Hepatocyte (in vitro differentiated cells): ENCODE data around the gene DNAH7. TPM values are rescaled to one million over a fixed set of nuclear protein-coding genes. Genes with fewer than 3 reads are reported as not detected.

Source experiments
- DNase-seq: peaks from one replicate; pipeline ENCODE4 v3.0.0-alpha.2; 2016; ENCODE audit warnings: low spot score
- H2AFZ ChIP-seq: fragments of 200-600 bp; sonication (generic); 2 replicates; pipeline ENCODE4 v1.6.0; 2016; ENCODE audit warnings: antibody characterized with exemption, mild to moderate bottlenecking
- H3K27ac ChIP-seq: fragments of 200-600 bp; sonication (generic); 2 replicates; pipeline ENCODE4 v1.5.1; 2016; ENCODE audit warnings: mild to moderate bottlenecking
- H3K27me3 ChIP-seq: fragments of 200-600 bp; sonication (generic); 2 replicates; pipeline ENCODE4 v1.6.1; 2016
- H3K36me3 ChIP-seq: fragments of 200-600 bp; sonication (generic); replicated peaks from 2 replicates; pipeline ENCODE4 v1.5.1; 2016; ENCODE audit warnings: low read depth; ENCODE audit not compliant: insufficient read depth
- H3K4me1 ChIP-seq: fragments of 200-600 bp; sonication (generic); 2 replicates; pipeline ENCODE4 v1.5.1; 2016; ENCODE audit warnings: mild to moderate bottlenecking, moderate library complexity; ENCODE audit not compliant: insufficient read depth
- H3K4me2 ChIP-seq: fragments of 200-600 bp; sonication (generic); 2 replicates; pipeline ENCODE4 v1.6.0; 2016
- H3K4me3 ChIP-seq: fragments of 200-600 bp; sonication (generic); 2 replicates; pipeline ENCODE4 v1.5.1; 2016; ENCODE audit warnings: mild to moderate bottlenecking
- H3K79me2 ChIP-seq: fragments of 200-600 bp; sonication (generic); 2 replicates; pipeline ENCODE4 v1.6.0; 2017; ENCODE audit warnings: mild to moderate bottlenecking
- H3K9me2 ChIP-seq: fragments of 200-600 bp; sonication (generic); replicated peaks from 2 replicates; pipeline ENCODE4 v1.6.0; 2017; ENCODE audit warnings: mild to moderate bottlenecking; ENCODE audit not compliant: insufficient read depth
- H3K9me3 ChIP-seq: fragments of 200-600 bp; sonication (generic); 2 replicates; pipeline ENCODE4 v1.5.1; 2016; ENCODE audit warnings: low read depth, mild to moderate bottlenecking
- H4K20me1 ChIP-seq: fragments of 200-600 bp; sonication (generic); 2 replicates; pipeline ENCODE4 v1.6.0; 2016; ENCODE audit warnings: mild to moderate bottlenecking; ENCODE audit not compliant: insufficient read depth, poor library complexity, severe bottlenecking
- EZH2 ChIP-seq: fragments of 200-600 bp; sonication (generic); IDR thresholded peaks from 2 replicates; pipeline ENCODE4 v1.6.1; 2016; ENCODE audit warnings: antibody characterized with exemption, mild to moderate bottlenecking, borderline replicate concordance
- EZH2phosphoT487 ChIP-seq: fragments of 200-600 bp; sonication (generic); IDR thresholded peaks from one replicate; pipeline ENCODE4 v1.6.1; 2018; ENCODE audit warnings: antibody characterized with exemption, mild to moderate bottlenecking, low read depth, moderate library complexity; ENCODE audit not compliant: unreplicated experiment, severe bottlenecking
- WGBS: methylation state at CpG from one replicate; pipeline ENCODE4 v1.1.6; 2016; ENCODE audit warnings: low lambda C conversion rate; ENCODE audit errors: missing lambda C conversion rate; 5-methylcytosine and 5-hydroxymethylcytosine counted together
- polyA plus RNA-seq: library from polyadenylated mRNA; unstranded; fragments of >200 nt; fragmentation: Nextera tagmentation; extraction: Ambion mirVana; gene quantifications from 2 replicates; pipeline ENCODE4 v1.2.1, GENCODE V29; 2016
- total RNA-seq: library from RNA; depleted of rRNA; stranded (reverse); fragments of >200 nt; gene quantifications from 2 replicates; pipeline ENCODE4 v1.2.3, GENCODE V29; 2014
- TF ChIP-seq, protein P1 (sequence below): fragments of 200-600 bp; sonication (generic); IDR thresholded peaks from 2 replicates; pipeline ENCODE4 v1.5.1; 2016; ENCODE audit warnings: antibody characterized with exemption, mild to moderate bottlenecking; ENCODE audit not compliant: poor library complexity

The DNAH7 gene
- total and polyA plus RNA-seq, 2 experiments from 2014 or later, result 0.29 to 1.2 TPM

DNA sequence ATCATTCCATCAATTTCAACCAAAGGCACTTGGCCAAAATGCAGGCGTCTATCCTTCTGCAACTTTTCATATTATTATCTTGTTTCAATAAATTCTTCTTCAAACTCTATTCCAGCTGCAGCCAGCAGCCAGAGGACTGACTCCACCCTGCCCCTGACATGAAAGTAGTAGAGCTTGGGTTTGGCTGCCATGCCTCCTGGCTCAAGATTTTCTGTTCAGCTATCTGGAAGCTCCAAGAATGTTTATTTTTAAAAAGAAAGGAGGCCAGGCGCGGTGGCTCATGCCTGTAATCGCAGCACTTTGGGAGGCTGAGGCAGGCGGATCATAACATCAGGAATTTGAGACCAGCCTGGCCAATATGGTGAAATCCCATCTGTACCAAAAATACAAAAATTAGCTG, 4.9 kb downstream of the DNAH7 start:
- no peak for DNase-seq
- TF ChIP-seq EZH2, result no peak
- no peak for TF ChIP-seq EZH2phosphoT487
- TF ChIP-seq, protein P1, sequence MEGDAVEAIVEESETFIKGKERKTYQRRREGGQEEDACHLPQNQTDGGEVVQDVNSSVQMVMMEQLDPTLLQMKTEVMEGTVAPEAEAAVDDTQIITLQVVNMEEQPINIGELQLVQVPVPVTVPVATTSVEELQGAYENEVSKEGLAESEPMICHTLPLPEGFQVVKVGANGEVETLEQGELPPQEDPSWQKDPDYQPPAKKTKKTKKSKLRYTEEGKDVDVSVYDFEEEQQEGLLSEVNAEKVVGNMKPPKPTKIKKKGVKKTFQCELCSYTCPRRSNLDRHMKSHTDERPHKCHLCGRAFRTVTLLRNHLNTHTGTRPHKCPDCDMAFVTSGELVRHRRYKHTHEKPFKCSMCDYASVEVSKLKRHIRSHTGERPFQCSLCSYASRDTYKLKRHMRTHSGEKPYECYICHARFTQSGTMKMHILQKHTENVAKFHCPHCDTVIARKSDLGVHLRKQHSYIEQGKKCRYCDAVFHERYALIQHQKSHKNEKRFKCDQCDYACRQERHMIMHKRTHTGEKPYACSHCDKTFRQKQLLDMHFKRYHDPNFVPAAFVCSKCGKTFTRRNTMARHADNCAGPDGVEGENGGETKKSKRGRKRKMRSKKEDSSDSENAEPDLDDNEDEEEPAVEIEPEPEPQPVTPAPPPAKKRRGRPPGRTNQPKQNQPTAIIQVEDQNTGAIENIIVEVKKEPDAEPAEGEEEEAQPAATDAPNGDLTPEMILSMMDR, result no peak
- Histone ChIP-seq H3K4me1 (no peaks in the 10 kb centered on the region), H3K9me2 (no peaks in the 10 kb centered on the region), H4K20me1 (no peaks in the 10 kb centered on the region), H3K9me3 (no peaks in the 10 kb centered on the region), H3K36me3 (no peaks in the 10 kb centered on the region), H3K4me2 (no peak overlapping the region), H3K4me3 (no peak overlapping the region), H3K79me2 (no peaks in the 10 kb centered on the region), H3K27me3 (no peaks in the 10 kb centered on the region), H3K27ac (no peak overlapping the region), H2AFZ (no peak overlapping the region)
- WGBS, result 94% methylated on average over 5 of the region's 5 CpGs

DNA sequence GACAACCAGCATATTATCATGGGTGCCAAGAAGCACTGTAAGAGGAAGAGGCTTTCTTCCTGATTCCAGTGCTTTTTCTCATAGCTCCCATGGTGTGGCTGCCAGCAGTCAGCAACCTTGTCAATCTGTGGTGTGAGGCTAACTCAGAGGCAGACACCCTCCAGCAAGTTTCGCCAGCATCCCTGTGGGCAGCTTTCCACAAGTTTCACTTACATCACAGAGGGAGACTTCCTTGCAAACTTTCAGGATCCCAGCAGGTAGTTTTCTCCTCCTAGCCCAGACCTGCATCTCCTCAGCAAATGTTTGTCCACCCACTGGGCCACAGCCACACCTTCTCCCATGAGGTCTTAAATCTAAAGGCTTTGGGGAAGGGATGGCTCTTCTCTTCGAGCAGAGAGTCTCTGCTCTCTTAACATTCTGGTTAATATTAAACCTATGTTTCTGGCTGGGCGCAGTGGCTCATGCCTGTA, 9.1 kb downstream of the DNAH7 start:
- H3K4me3 ChIP-seq, result no peak overlapping the region
- H3K27ac ChIP-seq, result no peak overlapping the region
- H4K20me1 ChIP-seq, result no peaks in the 10 kb centered on the region
- no peaks in the 10 kb centered on the region for H3K79me2 ChIP-seq
- H3K9me2 ChIP-seq, result no peaks in the 10 kb centered on the region
- no peaks in the 10 kb centered on the region for H3K27me3 ChIP-seq
- no peak for TF ChIP-seq EZH2phosphoT487
- no peak for TF ChIP-seq EZH2
- TF ChIP-seq, protein P1, result no peak
- H3K4me1 ChIP-seq, result no peaks in the 10 kb centered on the region
- no peak overlapping the region for H3K4me2 ChIP-seq
- no peak overlapping the region for H2AFZ ChIP-seq
- no peaks in the 10 kb centered on the region for H3K9me3 ChIP-seq
- DNase-seq, result no peak
- WGBS, result 47% methylated on average over 3 of the region's 3 CpGs
- no peaks in the 10 kb centered on the region for H3K36me3 ChIP-seq

DNA sequence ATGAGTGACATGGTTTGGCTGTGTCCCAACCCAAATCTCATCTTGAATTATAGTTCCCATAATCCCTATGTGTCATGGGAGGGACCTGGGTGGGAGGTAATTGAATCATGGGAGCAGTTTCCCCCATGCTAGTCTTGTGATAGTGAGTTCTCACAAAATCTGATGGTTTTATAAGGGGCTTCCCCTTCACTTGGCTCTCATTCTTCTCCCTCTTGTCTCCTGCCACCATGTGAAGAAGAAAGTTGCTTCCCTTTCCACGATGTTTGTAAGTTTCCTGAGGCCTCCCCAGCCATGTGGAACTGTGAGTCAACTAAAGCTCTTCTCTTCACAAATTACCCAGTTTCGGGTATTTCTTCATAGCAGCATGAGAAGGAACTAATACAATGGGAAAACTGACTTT, 14.0 kb downstream of the DNAH7 start:
- H3K9me3 ChIP-seq, result no peaks in the 10 kb centered on the region
- no peaks in the 10 kb centered on the region for H3K79me2 ChIP-seq
- H3K27me3 ChIP-seq, result no peaks in the 10 kb centered on the region
- no peaks in the 10 kb centered on the region for H3K36me3 ChIP-seq
- 93% methylated on average over 2 of the region's 2 CpGs for WGBS
- no peaks in the 10 kb centered on the region for H3K4me1 ChIP-seq
- no peak for TF ChIP-seq EZH2phosphoT487
- TF ChIP-seq EZH2, result no peak
- TF ChIP-seq, protein P1, result no peak
- H3K9me2 ChIP-seq, result no peaks in the 10 kb centered on the region
- H3K4me3 ChIP-seq, result no peak overlapping the region
- H2AFZ ChIP-seq, result no peak overlapping the region
- H3K27ac ChIP-seq, result no peak overlapping the region
- DNase-seq, result no peak
- H3K4me2 ChIP-seq, result no peak overlapping the region
- H4K20me1 ChIP-seq, result no peaks in the 10 kb centered on the region
